UCSD-AML1 (cell line): ENCODE measurements around the gene NRK.
"Not testable (repeated sequence)": the region's sequence is repeated elsewhere in the genome, so short reads cannot be mapped to it uniquely, and the experiment has no call there.

ENCODE experiments used
- DNase-seq: peaks from one replicate; lab custom pipeline; 2025; ENCODE audit not compliant: unreplicated experiment; lab: John Stamatoyannopoulos, UW

NRK gene

DNA sequence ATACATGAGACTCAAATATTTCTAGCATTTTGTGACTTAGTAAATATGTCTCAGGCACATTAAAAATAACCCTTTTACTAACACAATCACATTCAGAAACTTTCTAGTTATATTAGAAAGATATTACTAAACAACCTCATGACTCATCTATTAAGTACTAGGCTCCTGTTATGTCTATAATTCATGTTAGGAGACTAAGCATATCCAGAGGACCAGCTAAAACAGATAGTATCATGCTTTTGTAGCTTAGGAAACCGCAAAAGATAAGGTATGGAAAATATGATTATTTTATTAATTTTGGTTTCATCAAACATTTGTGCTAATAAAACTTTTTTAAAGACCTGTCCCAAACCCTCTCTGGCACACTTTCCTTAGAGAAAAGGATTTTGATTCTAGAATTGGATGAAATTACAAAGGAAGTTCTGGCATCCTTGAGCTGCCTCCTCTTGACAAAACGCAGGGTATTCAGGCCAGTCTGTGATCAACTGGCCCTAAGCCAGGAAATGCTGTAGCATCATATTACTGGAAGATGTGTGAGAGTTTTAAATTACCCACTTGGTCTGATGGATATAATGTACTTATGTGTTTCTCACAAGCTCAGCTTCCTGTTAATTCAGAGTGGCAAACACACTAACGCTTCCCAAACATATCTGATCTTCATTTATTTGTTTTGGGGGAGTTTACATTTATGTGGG, 60.4 kb downstream of the NRK start:
- DNase-seq: no peak

DNA sequence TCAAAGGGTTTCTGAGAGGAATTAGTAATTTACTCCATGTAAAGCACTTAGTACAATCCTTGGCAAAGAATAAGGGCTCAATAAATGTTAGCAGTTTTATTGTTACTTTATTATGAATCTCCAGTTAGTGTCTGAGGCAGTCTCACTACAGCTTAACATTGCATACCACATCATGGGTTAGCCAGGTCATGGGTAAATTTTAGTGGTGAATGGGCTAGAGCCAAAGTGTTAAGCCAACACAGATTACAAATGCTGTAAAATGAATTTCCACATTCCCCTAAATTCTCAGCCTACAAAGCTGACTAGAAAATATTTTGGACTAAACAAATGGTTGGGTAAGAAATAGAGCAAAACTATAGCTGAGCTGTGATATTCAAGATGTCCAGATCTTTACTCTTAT, 72.4 kb downstream of the NRK start:
- DNase-seq: no peak

DNA sequence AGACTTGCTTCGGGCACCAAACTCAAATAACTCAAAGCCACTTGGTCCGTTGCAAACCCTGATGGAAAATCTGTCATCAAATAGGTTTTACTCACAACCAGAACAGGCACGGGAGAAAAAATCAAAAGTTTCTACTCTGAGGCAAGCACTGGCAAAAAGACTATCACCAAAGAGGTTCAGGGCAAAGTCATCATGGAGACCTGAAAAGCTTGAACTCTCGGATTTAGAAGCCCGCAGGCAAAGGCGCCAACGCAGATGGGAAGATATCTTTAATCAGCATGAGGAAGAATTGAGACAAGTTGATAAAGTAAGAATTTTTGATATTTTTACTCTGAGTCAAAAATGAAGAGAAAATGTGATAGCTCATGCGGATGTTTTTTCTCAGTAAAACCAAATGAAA, 87.2 kb downstream of the NRK start:
- DNase-seq: no peak

DNA sequence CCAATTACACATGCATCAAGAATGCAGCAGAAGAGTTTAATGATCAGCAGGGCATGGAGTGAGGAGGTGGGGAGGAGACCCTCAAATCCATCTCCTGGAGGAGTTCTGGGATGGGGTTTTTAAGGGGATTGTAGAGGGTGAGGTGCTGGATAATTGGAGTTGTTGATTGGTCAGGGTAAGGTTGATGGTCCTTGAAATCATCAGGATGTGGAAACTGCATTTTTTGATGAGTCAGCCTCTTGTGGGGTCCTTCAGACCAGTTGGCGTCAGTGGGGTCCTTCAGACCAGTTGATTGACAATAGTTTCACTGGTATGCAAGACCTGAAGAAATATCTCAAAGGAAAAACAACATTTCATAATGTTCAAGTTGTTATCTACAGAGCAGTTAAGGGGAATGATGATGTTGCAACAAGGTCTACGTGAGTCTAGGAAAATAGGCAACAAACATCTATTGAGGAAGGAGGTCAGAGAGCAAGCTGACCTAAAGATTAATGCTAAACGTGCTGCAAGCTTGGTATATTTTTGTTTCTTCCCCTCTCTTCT, 88.3 kb downstream of the NRK start:
- no peak for DNase-seq

DNA sequence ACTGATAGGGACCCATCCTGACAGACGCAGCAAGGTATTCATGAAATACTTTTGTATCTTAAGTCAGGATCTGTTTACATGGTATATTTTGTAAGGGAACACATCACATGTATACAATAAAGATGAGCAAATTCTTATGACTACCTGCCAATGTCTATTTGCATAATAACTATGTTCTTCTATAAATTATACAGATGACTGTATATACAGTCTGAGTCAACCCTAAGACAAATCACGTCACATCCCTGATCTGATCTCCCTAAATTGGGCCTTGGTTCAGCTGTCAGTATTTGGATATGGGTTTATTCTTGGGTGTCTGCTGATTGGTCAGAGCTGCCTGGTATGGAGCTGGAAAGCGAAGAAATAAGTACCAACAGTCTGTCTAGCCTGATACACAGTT, 122.9 kb downstream of the NRK start:
- DNase-seq: no peak

DNA sequence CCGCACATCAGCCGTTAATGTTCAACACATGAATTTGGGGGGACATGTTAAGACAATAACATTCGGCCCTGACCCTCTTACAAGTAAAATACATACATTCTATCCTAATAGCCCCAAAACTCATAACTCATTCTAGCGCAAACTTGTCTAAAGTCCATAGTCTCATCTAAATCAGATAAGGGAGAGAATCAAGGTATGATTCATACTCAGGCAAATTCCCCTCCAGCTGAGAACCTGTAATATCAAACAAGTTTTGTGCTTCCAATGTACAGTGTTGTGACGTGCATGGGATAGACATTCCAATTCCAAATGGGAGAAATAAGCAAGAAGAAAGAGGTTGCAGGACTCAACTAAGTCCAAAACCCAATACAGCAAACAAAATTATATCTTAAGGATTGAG, 147.1 kb downstream of the NRK start:
- no peak for DNase-seq

DNA sequence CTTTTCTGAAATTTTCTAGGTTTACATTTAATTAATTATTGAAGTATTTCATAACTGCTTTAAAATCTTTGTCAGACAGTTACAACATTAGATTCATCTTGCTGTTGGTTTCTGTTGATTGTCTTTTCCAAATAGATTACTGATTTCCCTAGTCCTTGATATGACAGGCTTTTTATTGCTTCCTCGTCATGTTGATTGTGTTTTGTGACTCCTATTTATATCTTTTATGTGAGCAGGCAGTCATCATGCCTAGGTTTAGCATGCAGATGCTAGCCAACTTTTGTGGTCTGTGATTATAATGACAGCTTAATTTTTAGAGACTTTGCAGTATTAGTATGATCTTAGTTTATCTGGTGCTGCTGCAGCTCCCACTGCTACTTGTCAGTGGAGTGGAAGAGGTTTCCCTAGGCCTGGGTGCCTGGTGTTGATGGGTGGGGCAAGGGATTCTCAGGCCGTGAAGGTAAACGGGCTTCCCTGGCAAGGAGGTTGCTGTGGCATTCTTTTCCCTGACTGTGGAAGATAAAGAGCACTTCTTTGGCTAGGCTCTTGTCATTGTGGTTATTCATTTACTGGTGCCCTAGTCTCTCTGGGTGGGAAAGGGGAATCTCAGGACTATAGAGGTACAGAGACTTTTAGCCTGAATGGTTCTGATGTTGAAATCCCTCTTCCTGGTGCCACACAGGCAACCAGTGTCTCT, 150.5 kb downstream of the NRK start:
- DNase-seq: no peak

DNA sequence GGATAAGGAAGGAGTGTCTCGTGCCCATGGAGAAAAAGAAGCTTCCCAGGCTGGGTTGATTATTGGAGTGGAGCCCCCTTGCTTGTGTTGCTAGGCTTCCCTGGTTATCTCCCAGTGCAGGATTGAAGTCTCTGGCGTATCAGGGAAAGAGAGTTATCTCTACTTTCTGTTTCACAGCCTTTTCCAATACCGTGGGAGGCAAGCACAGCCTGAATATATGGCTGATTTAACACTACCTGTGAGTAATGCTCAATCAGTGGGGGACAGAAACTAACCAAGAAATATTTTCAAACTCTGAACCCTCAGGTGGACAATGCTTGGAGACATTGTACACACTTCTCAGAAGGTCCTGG, 151.0 kb downstream of the NRK start:
- DNase-seq: no peak

DNA sequence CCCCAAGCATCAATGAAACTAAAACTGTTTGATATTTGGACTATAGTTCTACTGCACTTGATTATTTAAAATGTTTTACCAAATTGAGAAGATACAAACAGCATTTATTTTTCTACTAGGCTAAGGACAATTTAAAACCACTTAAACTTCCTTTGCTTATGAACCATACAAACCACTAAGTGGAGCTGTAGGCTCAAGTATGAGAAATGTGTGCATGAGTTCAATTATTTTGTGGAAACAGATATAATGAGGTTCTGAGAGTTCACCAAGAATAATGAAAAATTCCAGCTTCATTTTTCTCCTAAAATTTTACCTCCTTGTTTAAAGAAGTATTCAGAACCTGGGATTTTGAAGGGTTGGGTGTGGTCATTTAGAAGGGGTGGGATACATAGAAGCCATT, 153.0 kb downstream of the NRK start:
- no peak for DNase-seq

DNA sequence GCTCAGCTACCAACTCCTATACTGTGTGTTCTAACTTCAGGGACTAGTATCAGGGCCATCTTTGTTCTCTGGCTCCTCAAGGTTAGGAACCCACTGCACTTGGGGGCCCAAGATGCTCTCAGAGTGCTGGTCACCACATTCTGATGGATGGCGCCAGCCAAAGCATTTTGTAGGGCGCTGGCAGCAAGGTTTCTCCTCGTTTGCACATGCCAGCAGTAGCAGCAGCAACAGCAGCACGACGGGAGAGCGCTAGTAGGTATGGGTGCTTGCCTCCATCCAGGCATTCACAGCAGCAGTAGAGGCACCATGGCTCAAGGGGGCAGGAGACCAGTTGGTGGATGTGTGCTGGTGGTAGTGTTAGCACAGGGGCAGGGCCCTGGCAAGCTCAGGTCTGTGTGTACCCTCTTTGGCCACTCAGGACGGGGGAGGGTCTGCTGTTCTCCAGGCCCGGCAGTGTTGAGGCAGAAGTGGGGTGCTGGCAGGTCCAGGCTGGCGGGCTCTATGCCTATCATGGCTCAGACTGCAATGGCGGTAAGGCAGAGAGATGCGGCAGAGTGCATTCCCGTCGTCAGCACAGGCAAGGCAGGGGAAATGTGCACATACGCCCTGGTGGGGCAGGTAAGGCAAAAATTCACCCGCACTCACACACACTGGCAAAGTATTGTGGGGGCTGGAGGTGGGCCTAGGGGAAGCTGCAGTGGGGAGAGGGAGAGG, 159.6 kb downstream of the NRK start:
- no peak for DNase-seq

DNA sequence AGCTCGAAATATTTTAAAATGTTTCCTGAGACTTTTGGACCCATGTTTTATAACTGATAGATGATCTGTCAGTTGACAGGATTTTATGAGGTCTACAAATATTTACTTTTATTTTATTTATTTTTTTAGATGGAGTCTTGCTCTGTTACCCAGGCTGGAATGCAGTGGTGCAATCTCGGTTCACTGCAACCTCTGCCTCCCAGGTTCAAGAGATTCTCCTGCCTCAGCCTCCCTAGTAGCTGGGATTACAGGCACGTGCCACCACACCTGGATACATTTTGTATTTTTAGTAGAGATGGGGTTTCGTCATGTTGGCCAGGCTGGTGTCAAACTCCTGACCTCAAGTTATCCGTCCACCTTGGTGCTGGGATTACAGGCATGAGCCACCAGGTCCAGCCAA, 166.1 kb downstream of the NRK start:
- DNase-seq: not testable (repeated sequence)

DNA sequence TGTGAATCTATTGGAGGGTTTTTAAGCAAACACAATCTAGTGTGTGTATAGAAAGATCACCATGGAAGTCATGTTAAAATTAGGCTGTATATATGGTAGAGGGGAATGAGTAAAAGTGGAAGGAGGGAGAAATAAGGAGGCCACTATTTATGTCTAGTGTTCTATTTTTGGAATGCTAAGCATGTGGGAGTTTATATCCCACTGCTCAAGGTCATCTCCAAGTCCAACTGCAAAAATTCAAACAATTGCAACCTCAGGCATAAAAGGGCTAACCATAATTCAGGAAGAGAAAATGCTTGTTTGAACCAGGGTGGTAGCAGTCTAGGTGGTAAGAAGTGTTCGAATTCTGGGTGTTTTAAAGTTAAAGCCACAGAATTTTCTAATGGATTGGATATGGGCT, 177.0 kb downstream of the NRK start:
- DNase-seq: no peak

DNA sequence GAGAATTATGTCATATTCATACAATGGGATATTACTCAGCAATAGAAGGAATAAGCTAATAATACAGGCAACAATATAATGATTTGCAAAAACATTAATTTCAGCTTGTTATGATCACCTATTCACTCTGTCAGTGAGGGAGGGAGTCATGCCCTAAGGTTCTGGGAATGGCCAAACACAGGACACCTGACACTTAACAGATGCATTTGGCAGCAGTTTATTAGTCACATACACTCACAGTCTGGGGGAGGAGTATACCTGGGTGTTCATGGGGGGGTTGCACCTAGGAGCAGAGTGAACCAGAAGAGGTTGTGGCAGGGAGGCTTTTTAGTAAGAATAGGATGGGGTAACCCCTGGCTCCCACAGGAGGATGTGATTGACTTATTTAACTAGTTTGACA, 177.9 kb downstream of the NRK start:
- no peak for DNase-seq

DNA sequence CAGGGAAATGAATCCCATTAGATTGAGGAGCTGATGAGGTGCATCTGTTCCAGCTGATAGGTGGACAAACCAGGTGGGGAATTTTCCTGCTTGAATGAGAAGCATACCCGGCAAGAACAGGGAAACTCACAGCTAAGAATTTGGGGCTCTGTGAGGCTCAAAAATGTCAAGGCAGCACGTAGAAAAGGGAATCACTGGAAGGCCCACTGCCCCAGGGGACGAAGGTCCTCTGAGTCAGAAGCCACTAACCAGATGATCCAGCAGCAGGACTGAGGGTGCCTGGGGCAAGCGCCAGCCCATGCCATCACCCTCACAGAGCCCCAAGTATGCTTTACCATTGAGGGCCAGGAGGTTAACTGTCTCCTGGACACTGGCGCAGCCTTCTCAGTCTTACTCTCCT, 178.3 kb downstream of the NRK start:
- DNase-seq: not testable (repeated sequence)

DNA sequence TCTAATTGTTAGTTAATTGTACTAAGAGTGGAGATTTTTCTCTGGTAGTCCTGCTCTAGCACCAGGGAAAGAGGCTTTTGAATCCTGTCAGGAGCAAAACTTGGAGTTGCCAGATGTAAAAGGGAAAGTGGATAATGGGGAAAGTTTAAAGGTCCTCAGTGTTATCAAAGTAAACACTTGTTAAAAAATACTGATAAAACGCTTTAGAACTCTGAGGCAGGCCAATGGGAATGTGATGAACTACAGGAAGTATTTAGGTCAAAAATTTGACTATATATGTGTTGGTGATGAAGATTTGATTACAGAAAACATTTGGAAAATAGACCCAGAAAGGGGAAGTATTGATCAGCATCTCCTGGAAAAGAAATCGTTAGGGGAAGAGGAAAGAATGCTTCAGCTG, 183.3 kb downstream of the NRK start:
- no peak for DNase-seq

DNA sequence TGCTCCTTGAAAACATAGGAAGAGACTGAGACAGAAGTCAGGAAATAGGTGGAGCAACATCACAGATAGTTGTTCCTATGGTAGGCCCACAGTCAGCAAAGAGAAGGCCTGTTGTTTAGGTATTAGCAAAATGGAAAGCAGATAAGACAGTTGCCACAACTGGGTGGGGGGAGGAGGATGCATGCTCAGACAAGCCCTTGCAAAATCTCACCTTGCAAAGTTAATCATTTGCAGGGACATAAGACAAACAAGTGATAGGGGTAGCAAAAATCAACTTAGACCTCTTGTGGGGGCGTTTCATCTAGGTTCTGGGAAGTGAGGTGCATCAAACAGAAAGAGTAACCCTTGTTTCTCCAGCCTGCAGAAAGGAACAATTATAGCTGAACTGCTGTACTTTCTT, 185.5 kb downstream of the NRK start:
- DNase-seq: no peak
